Inflammatory macrophage treated with lipopolysaccharide for 4 hours (primary cell): Measurements from ENCODE around the gene HMCN2.
"Not testable (repeated sequence)": the region's sequence is repeated elsewhere in the genome, so short reads cannot be mapped to it uniquely, and the experiment has no call there.

Experiments used
- DNase-seq: peaks from one replicate; pipeline ENCODE4 v3.0.0-alpha.2; 2020

HMCN2 gene

DNA sequence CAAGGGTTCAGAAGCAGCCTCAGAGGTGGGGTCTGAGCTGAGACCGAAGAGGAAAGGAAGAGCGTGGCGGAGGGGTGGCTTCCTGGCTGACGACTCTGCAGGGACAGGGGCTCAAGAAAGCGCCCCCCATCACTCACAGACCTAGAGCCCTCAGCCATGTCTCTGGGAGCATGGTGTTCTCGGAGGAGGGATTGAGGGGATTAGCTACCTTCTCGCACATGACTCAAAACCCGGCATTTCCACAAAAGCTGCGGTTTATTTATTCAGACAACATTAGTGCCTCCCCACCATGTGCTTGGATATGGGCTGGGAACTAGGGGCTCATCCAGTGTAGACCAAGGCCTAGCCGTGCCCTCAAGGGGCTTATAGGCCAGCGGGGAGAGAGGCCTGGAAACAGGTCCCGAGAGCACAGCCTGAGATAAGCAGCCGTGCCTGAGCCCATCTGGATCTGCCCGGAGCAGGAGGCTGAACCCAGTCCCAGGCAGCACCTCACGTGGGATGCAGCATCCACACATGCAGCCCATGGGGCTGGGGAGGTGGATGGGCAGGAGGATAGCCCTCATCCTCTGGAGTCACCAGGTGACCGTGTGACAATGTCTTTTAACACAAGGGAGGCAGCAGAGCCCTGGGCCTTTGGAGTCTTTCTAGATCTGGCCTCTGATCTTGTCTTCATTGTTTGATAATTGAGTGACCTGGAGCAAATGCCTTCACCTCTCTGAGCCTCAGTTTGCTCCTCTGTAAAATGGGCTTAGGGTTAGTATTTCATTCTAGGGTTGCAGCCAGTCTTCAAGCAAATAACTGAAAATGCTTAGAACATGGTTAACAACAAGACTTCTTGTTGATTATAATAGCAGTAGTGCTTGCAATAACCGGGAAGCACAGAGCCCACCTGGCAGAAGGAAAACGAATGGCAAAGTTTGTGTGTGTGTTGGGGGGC lies 878 bp upstream of the HMCN2 start:
- no peak for DNase-seq

DNA sequence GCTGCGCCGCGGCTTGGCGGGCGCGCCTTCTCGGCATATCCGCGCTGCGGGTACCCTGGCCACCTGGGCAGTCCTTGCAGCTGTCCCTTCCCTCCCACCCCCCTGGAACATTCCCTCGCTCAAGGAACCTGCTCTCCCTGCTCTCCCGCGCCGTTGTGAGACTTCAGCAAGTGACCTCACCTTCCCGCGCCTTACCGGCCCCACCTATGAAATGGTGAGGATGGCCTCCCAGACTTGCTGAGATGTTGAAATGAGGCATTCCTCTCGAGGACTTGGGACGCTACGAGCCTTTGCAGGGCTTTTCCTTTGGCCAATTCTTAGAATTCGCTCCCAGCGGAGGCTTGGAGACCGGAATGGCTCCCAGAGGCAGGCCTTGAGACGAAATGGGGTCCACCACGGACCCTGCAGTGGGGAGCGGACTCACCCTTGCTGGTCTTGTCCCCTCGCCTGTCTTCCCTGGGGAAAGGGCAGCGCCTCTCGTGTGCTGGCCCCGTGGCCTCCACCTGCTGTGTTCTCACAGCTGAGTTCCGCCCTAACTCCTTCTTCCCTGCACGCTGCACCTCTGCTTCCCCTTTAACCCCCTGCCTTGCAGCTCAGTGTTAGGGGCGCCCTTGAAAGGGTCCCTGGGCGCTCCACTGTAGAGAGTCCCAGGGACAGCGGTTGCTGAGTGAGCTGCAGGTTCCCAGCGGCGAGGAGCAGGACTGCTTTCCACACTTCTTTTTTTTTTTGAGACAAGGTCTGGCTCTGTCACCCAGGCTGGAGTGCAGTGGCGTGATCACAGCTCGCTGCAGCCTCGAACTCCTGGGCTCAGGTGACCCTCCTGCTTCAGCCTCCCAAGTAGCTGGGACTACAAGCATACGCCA lies 907 bp downstream of the HMCN2 start:
- DNase-seq = no peak

DNA sequence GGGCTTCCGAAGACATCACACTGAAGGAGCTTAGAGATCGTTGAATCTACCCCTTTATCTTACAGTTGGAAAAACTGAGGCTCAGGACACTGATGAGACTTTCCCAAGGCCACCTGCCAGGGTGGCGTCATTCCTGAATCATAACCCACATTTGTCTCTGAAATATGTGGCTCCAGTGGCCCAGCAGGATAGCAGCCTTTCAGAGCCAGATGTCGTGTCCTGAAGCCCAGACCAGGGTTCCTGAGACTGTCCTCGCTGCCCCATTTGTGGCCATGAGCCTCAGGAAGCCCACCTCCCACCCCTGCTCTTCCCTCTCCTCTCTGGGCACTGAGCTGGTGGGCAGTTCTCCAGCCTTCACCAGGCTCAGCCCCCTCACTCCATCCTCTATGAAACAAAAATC lies 2.4 kb downstream of the HMCN2 start:
- DNase-seq = no peak

DNA sequence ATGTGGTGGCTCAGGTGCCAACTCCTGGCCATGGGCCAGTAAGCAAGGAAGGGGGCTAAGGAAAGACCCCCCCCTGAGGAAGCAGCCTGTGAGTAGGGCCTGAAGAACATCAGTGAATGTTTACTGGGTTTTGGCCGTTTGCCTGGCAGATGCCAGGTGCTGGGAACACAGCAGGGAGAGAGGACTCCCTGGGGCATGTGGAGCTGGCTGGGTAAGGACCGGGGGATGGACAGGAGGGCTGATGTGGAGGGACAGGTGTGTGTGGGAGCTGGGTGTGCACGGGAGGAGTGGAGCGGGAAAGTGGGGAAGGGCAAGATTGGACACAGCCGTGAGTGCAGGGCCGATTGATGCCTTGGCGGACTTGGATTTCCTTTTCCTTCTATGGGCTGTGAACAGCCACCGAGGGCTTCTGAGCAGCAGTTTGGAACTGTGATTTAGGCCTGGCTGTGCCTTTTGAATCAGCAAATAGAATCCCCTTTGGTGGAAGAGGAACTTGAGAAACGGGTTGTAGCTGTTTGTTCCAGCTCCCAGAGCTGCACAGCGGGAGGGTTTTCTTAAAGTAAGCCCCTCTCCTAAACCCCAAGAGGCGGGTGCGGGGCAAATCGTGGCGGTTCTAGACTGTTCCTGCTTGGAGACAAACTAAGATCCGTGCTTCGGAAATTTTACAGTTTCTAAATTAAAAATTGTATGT lies 3.1 kb downstream of the HMCN2 start:
- peak; percentile 64 for DNase-seq

DNA sequence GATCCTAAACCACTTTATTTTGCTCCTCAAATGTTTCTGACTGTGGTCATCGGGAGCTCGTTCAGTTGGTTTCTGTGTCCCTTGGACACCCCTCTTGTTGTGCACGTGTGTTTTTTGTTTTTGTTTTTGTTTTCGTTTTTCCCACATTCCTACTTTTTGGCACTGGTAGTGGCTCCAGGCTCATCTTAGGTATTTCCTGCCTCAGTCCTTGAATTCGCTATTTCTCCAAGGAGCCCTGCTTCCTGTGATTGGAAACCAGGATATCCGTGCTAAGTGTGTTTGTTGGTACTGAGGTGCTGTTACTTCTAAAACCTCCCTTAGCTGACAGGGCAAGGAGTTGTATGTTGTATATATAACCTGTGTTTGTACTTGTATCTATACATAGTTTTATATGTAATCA lies 5.9 kb downstream of the HMCN2 start:
- DNase-seq = no peak

DNA sequence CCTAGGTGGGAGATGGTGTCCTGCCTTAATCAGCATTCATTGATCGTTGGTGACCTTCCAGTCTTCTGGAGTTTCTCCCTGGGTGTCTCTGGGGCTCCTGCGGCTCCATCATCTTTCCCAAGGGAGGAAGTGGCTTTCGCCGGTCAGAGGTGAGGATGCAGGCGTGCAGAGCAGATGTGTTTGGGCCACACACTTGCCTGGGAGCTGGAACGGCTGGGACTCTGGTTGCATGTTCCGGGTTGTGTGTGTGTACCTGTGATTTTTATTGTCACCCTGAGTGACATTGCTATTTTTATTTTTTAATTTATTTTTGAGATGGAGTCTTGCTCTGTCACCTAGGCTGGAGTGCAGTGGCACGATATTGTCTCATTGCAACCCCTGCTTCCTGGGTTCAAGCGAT lies 9.6 kb downstream of the HMCN2 start:
- DNase-seq = no peak

DNA sequence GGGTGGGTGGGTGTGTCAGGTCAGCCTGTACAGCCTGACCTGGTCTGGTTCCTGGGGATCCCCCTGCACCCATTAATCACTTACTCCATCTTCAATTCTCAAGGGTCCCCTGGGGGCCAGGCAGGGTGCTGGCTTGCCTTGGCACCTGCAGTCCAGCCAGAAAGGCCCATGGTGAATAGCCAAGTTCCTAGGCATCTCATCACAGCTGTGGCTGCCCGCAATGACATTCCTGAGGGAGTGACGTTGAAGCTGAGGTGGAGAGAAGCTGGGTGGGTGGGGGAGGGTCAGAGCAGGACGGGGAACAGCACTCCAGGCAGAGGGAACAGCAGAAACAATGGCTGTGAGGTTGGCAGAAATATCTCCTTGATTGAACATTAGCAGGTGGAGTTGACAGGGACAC lies 10.6 kb downstream of the HMCN2 start:
- no peak for DNase-seq

DNA sequence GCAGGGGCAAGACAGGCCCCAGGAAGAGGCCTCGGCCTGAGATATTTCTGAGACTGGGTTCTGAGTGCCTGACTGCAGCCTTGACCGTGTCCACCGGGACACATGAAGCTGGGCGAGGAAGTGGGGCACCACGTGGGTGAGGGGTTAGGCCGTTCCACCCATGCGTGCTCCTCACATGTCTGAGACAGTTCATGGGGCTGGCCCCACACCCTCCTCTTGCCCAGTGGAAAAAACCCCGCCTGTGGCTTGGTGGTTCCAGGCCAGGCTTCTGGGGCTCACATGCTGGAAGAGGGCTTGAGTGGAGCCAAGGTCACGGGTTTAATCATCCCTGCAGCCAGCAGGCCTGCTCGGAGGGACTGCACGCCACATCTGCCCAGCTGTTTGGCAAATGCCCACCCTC lies 11.4 kb downstream of the HMCN2 start:
- DNase-seq = no peak

DNA sequence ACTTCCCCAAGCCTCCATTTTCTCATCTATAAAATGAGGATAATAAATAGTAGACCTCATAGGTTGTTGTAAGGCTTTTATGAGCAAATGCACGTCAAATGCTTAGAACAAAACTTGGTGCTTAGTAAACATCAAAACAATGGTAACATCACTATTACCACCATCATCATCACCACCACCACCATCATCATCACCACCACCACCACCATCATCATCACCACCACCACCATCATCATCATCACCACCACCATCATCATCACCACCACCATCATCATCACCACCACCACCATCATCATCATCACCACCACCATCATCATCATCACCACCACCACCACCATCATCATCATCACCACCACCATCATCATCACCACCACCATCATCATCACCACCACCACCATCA lies 12.0 kb downstream of the HMCN2 start:
- not testable (repeated sequence) for DNase-seq

DNA sequence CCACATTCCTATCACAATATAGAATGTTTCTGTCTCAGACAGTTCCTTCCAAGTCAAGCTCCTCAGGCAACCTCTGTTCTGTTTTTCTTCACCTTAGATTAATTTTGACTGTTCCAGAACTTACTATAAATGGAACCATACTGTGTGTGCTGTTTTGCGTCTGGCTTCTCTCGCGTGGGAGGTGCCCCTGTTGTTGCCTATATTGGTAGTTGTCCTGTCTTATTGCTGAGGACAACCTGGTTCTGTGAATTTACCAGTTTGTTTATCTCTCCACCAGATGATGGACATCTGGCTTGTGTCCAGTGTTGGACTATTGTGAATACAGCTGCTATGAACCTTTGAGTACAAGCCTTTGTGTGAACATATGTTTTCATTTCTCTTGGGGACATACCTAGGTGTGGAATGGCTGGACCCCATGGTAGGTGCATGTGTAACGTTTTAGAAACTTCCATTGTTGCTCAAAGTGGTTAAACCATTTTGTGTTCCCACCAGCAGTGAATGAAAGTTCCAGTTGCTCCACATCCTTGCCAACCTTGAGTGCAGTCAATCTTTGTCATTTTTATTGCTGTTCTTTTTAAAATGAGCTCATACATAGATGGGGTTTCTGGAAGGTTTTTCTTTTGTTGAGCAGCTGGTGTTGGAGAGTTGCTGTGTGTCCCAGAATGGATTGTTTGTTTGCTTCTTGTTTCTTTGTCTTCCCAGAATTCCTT lies 18.1 kb downstream of the HMCN2 start:
- no peak for DNase-seq

DNA sequence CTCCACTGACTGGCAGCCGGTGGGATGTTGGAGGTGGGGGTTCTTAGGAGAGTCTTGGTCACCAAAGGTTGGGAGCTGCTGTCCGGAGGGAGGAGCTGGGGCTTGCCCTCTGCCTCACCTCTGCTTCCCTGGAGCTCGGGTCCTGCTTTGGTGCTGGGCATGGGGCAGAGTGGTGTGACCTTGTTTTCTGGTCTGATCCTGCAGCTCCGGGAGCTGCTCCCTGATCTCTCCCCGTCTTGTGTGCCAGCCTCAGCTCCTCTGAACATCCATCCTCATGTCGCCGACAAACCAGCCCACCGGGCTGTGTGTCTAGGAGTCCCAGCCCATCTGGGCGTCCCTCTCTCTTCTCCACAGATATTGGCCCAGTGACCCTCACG lies 18.7 kb downstream of the HMCN2 start:
- DNase-seq = no peak

DNA sequence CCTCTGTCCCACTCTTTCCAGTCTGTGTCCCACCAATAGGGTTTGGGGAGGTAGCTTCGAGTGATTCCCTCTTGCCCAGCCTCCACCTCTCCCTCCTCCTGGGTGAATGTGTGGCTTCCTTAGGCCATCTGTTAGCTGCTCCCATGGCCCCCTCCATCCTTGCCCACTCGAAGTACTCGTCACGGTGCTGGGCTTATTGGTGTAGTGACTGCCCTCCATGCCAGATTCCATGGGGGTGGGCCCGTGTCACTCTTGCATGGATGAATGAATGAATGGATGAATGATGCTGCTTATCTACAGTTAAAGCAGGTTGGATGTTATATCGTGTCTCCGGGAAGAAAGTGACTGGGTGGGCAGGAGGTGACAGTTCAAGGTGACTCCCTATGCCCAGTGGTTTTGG lies 19.1 kb downstream of the HMCN2 start:
- DNase-seq = no peak

DNA sequence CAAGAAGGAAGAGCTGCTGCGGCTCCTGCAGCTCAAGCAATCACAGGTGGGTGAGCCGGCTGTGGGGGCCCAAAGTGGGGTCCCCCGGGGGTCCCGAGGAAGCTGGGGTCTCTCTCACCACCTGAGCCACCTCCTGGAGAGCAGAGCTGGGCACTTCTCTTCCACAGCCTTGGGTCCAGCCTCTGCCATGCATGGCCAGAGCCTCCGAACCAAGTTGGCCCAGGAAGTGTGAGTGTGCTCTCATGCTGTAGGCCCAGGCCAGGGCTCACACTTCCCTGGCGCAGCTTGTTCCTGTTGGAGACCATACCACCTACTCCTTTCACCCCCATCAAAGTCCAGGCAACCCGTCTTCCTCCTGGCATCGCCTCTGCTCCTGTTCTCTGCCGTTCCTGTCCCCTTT lies 19.7 kb downstream of the HMCN2 start:
- no peak for DNase-seq

DNA sequence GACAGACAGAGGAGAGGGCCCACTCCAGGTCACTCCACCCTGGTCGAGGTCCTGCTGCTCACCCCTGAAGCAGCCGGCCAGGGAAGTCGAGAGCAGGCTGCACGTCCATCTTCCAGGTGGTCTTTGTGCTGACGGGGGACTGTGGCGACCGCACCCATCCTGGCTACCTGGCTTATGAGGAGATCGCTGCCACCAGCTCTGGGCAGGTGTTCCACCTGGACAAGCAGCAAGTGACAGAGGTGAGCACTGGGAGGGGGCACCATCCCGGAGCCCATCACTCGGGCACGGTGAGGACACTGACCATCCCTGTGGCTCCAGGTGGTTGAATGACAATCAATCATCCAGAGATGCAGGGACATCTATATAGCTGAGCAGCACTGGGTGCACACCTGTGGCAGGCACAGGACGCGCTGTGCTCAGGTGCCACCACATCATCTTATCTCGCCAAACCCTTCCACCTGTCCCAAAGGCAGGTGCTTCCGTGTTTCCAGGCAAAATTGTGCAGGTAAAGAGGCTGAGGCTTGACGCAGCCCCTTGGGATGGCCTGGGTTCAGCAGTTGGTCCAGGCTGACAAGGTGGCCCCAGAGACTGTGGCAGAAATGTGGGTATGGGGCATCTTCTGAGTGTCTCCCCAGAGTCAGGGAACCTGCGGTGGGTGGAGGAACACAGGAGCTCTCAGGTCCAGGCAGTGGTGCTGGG lies 20.7 kb downstream of the HMCN2 start:
- DNase-seq = no peak

DNA sequence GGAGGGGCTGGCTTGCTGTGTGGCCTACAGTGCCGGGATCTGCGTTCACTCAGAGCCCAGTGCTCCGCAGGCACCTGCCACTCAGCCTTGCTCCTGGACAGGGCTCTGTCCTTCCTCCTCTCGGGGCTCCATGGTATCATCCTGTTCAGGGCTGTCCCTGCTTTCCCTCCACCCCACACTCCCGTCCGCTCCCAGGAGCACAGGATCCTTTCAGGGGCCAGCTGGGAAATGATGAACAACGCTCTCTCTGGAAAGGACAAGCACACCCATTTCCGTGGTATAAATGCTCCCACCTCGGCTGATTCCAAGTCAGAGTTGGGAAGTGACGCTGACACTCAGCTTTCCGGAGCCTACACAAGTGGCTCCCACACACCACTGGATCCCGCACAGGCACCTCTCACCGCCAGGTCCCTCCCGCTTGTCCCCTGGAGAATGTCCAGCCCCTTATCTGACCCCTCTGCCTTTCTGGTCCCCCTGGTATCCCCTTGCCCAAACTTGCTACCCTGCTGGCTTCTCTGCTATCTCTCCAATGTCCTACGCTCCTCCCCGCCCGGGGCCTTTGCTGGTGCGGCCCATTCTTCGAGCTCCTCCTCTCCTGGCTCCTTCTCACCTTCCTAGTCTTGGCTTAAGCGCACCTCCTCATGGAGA lies 21.3 kb downstream of the HMCN2 start:
- no peak for DNase-seq

DNA sequence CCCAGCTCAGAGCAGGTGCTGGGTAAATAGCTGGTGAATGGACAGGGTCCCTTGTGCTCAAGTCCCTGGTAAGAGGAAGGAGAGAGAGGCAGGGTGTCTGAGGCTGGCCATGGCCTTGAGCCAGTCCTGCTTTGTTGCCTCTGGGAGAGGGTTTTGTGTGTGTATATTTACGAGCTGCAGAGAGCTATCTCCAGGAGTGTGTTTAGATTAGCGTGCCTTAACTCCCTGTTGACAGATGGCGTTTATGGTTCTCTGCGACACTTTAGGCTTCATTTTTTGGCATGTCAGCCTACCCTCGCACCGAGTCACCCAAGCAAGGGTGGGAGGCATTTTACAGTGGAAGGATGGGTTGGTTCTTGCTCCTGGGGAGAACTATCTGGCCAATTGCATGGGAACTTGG lies 22.2 kb downstream of the HMCN2 start:
- no peak for DNase-seq

DNA sequence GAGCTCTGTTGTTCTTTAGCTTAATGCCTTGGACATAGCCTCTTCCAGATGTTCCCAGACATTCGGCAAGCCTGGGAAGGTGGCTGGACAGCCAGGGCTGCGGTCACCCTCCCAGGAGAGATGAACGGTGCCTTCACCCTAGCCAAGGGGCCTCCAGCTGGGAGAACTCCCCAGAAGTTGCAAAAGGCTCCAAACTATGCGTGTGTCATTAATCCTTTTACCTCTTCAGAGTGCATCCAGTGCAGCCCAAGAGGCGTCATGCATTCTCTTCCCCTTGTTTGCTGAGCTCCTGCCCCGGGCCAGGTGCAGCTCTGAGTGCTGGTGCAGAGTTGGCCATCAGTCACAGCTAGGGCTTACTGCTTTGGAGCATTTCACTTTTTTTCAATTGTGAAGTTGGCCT lies 22.8 kb downstream of the HMCN2 start:
- DNase-seq = no peak

DNA sequence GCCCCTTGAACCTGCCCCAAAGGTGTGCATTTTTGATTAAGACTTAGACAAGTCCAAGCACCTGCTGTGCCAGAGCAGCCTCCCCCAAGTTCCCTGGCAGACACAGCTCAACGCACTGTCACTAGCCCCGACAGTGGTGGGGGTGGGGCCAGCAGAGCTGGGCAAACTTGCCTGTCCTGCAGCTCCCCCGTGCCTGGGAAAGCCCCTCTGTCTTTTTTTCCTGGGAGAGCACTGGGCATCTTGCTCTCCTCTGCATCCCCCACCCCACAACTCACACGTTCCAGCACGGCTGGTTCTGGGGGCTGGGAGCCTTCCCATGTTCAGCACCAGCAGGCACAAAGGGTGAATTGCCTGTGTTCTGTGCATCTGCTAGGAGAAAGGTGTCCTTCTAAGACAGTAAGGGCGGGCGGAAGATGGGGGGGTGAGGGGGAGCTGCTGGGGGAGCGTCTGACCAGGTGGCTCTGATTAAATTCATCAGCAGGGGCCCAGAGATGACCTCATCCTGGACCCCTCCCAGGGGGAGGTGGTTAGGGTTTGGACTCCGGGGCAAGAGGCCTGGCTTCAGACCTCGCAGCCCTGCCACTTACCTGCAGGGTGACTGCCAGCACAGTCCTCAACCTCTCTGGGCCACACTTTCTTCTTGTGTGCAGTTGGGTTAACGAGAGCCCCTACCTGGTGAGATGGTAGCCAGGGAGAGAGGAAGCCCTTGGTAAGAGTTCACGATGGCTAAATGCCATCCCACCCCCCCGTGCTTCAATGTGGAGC lies 23.5 kb downstream of the HMCN2 start:
- DNase-seq = no peak

DNA sequence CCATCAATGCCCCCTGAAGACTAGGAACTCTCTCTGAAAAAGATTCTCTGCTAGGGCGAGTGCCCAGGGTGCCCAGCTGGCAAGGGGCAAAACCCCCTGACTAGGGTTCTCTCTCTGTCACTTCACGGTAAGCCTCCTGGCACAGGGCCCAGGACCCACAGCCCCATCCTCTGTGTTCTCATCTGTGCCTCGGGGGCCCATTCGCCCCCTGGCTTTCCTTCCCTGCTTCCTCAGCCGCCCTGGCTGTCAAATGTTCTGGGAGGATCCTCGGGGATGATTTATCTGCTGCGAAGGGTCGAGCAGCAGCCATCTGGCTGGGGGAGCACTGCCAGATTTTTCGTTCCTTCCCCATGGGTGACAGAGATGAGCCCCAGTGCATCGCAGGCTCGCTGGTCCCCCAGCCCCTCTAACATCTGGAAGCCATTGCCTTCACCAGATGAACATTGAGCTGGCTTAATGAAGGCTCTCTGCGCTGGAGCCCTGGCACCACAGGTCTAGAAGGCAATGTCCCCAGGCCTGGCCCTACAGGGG lies 24.2 kb downstream of the HMCN2 start:
- no peak for DNase-seq
